Activated CD8-positive, alpha-beta memory T cell treated with anti-CD3 and anti-CD28 coated beads, Interleukin-2, amount 50 U/mL, for 1 hour (primary cell): ENCODE measurements around the gene GDF2.
A peak's percentile ranks its signal among the peaks of the same experiment; 100 is the strongest.

Experiments
- DNase-seq: peaks from one replicate; pipeline ENCODE4 v3.0.0-alpha.2; 2020; ENCODE audit errors: extremely low read depth

Gene GDF2

DNA sequence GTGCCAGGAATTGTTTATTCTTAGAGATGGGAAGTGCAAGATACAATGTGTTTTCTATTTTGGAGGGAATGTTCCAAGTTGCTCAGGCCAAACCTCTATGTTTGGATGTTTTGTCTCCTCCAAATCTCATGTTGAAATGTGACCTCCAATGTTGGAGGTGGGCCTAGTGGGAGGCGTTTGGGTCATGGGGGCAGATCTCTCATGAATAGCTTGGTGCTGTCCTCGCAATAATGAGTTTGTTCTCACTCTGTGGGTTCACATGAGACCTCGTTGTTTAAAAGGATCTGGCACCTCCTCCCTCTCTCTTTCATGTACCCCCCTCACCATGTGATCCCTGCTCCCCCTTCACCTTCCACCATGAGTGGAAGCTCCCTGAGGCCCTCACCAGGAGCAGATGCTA, 30.6 kb upstream of the GDF2 start:
- no peak for DNase-seq

DNA sequence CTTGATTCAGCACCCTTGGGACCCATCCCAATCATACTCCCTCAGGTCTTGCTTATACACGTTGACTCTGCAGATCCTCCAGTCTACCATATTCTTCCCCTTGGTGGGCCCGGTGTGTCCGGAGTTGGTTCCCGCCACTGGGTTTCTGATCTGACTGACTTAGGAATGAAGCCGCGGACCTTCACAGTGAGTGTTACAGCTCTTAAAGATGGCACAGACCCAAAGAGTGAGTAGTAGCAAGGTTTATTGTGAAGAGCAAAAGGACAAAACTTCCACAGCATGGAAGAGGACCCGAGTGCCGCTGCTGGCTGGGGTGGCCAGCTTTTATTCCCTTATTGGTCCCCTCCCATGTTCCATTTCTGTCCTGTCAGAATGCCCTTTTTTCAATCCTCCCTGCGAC, 28.2 kb upstream of the GDF2 start:
- DNase-seq, result no peak

DNA sequence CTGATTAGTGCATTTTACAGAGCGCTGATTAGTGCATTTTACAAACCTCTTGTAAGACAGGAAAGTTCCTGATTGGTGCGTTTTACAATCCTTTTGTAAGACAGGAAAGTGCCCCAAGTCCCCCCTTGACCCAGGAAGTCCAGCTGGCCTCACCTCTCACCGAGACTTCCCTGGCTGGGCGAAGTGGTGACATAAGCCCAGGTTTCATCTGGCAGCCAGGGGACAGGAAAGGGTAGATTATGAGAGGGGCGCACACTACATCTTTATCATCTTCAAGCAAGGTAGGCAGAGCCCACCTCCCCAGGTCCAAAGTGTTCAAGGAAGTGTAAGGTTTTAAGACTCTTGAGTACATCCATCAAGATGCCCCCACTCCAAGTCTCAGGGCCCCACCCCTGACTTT, 27.8 kb upstream of the GDF2 start:
- DNase-seq, result no peak

DNA sequence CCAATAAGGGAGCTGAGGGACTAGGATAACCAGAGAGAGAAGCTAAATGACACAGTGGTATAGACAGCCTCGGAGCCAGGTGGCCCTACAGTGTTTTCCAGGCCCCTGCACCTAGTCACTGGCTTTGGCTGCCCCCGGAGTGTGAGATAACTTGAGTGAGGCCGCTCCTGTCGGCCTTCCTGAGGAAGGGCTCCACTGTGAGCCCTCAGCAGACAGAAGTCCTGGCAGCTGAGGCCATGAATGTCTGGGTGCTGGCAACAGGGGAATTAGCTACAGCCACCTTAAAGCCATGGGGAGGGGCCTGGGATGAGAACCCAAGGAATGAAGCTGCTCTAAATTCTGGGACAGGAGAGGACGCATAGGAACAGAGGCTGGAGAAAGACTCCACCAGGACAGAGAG, 26.8 kb upstream of the GDF2 start:
- no peak for DNase-seq

DNA sequence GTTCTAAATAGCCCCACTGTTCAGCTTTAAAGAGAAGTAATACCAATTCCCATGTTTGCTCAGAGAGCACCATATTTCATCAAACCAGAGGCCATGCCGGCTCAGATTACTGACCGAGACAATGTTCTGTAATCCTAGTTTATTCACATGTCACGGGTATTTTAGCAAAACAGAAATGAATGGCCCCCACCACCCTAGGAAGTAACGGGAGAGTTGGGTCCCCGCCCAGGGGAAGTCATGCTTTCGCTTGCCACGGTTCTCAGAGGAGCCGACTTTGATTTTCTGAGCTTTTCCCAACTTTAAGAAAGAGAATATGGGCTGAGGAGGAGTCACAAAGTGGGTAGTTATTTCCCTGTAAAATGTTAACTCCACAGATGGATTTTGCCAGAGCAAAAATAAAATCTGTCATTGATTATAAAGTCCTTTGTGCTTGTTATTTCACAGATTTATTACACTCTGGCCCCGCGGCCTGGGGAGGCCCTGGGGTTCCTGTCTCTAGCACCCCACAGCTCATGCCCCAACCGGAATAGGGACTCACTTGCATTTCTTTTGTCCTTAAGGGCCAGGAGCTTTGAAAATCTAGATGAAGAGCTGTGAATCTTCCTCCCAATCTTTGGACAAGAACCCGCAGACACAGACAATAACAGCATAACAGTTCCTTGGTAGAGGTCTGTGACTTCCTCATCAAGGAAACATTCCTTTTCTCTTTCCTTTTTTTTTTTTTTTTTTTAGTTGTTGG, 25.9 kb upstream of the GDF2 start:
- no peak for DNase-seq

DNA sequence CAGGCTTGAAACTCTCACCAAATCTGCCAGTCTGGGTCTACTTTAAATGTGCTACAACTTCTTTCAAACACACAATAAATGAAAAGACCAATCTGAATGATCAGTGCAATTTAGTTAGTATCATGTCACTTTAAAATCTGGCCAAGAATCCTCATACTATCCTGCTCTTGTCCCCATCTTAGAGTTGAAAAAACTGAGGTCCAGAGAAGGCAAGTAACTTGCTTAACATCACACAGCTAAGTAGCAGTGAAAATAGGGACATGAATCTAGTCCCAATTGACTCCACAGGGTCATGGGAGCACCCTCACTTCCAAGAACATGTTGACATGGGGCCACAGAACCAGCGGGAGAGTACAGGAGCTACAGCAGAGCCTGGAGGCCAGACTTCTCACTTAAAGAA, 25.3 kb upstream of the GDF2 start:
- DNase-seq, result no peak

DNA sequence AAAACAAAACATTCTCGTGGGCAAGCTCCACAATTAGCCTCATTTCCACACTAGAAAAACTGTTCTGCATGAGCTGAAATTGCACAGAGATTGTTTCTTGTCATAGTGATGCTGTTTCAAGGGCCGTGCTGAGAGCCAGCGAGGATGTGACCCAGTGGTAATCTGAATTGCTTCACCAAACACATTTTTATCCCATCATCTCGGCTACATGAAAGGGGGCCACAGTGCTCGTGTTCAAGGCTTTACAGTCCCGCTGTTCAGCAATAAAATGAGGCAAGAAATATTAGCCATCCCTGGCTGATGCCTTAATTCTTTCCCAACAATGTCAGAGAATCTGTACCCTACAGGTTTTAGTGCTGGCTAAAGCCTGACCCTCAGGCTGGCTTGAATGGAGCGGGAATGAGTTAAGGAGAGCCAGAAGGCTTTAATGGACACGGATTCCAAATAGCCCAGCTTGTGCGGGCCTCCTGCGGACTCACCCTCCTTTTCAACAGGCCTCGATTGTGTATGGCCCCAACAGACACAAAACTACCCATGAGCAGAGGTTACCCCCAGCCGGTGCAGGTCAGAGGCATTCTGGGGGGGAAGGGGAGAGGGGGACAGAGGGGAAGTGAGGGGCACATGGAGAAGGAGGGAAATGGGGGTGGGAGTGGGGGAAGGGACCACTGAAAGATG, 24.3 kb upstream of the GDF2 start:
- no peak for DNase-seq

DNA sequence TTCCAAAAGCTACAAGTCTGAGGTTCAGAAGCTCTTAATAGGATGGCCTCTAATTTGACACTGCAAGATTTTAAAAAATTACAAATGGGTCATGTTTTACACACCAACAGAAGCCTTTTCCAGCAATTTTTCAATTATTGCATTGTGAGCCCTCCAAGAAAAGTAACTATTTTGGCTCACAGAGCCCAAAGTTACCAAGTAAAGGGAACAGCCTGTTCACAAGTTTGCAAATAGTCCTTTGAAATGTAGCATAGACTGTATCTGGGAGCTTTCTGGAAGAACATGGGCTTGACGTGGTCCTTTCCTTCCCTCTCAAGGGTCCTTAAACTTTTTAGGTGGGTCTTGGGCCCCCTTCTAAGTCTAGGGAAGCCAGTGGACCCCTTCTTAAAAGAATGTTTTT, 23.5 kb upstream of the GDF2 start:
- DNase-seq, result no peak

DNA sequence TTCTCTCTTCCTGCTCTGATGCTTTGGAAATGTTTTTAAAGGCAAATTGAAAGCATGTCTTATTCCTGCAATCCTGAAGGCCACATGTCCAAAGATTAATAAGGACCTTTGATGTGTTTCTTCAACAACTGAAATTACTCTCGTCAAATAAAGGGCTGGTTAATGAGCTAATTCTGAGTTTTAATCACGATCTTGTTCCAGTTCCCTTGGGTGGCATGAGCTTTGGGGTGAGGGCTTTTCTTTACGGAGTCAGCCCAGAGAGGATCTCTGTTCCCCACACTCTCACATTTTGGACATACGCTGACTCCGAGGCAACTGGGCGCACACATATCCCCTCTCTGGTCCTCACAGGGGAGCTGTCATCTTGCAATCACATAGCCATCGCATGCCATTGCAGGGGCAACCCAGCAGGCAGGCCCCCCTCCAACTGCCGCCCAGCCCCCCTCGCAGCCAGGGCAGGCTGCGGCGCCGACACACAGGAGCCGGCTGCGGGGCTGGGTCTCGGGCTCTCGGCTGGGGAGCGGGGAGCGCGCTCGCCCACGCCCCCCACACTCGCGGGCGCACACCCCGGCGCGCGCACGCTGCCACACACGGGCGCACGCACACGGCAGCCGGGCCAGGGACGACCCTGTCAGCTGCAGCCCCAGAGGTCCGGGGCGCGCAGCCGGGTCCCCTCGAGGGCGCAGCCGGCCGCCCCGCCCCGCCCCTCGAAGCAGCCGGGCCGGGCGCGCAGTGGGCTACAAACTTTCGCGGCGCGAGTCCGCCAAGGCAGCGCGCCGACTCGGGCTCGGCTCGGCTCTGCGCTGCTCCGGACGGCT, 22.4 kb upstream of the GDF2 start, which contains the start of gene GDF10:
GDF10 (plus strand) TSS at position 587 of the 818 bp plus-strand sequence. CDS start 455 bp downstream, outside the sequence.
- DNase-seq, result no peak

DNA sequence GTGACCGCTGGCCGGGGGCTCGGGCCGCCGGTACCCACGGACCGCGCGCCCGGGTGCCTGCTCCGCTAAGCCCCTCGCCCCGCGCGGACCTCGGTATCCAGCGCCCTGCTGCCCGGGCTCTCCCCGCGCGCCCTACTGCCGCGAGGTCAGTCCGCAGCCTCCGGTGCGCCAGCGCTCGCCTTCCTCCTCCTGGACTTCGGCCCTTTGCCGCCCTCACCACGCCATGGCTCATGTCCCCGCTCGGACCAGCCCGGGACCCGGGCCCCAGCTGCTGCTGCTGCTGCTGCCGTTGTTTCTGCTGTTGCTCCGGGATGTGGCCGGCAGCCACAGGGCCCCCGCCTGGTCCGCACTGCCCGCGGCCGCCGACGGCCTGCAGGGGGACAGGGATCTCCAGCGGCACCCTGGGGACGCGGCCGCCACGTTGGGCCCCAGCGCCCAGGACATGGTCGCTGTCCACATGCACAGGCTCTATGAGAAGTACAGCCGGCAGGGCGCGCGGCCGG, 21.8 kb upstream of the GDF2 start:
- DNase-seq, result no peak

DNA sequence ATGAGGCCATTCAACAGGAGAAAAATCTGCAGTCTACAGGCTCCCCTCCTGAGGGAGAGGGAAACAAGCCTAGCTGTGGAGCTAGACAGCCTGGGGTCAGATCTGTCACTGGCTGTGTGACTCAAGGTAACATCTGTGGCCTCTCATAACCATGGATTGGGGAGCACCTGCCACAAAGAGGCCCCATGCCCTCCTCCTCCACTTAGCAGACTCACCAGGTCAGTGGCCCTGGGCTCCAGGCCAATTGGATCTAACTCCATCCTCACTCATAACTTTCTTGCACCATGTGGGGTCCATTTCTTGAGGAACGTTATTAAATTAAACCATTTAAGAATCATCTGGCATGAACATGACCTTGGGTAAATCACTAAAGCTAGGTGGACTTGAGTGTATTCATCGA, 20.4 kb upstream of the GDF2 start:
- DNase-seq, result no peak

DNA sequence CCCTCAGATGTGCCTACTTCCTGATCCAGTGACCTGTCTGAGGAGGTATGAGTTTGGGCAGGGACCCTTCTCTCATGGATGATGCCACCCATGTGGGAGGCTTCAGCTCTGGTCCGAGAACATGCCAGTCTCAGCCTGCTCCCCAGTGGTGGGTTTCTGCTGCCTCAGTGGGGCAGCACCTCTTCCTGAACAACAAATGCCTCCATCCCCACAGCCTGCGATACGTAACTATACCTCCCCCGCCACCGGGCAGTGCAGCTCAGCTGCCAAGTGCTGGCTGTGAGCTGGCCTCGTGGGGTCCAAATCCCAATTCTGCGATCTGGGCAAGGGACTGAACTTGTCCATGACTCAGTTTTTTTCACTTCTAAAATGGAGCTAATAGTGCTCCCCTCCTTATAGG, 19.1 kb upstream of the GDF2 start:
- DNase-seq, result no peak

DNA sequence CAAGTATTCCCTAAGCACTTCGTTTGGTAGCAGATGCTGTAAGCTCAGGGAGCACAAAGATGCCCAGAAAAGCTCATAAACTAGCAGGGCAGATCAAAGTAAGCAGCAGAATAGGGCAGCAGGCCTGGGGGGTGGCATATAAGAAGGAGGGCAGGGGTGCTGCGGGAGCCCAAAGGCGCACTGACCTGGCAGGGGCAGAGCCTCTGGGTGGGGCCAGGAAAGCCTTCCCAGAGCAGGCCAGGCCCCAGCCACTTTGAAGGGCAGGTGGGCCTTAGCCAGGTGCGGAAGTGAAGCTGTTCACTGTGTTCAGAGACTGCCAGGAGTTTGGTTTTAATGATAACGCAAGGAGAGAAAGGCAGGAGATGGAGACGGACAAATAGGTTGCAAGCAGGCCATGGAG, 18.4 kb upstream of the GDF2 start:
- no peak for DNase-seq

DNA sequence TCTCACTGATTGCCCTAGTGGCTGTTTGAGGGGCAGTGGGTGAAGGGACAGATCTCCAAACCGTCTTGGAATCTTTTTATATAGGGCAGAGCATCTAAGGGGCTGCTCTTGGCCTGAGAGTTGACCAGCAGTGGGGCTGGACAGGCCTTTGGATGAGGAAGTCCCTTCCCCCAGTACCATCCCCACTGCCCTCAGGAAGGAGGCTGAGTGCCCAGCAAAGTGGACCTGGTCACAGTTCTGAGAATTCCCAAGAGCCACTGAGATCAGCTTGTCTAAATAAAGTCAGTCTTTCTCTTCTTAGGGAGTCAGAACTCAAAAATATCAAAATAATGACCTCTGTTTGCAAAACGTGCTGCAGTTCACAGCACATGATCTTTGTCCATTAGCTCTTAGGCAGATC, 16.7 kb upstream of the GDF2 start:
- no peak for DNase-seq

DNA sequence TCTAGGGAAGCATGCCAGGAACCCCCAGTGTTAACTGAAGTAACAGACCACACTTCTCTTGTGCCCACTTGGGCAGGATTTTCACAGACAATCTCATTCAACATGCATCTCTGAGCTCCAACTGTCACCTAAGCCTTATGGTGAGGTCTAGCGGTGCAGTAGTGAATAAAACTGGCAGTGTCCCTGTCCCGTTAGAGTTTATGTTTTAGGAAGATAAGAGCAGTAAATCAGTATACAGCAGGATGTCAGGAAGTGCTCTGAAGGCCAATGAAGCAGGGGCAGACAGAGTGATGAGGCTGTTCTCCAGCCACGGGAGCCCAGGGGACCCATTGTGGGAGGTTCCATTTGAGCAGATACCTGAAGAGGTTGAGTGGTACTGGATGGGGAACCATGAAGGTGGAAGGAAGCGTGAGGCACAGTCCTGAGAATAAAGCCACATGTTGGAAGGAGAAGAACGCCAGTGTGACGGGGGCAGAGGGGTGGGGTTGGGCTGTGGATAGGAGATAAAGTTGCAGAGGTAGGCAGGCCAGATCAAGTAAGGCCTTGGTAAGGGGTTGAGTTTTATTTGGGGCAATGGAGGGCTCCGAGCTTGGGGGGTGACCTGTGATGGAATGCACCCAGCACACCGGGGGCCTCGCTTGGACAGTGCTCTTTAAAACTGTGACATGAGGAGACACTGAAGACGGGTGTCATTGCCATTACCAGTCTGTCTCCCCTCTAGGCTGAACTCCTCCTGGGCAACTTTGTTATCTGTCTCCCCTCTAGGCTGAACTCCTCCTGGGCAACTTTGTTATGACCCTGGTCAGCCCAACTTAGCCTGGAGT, 15.7 kb upstream of the GDF2 start:
- no peak for DNase-seq

DNA sequence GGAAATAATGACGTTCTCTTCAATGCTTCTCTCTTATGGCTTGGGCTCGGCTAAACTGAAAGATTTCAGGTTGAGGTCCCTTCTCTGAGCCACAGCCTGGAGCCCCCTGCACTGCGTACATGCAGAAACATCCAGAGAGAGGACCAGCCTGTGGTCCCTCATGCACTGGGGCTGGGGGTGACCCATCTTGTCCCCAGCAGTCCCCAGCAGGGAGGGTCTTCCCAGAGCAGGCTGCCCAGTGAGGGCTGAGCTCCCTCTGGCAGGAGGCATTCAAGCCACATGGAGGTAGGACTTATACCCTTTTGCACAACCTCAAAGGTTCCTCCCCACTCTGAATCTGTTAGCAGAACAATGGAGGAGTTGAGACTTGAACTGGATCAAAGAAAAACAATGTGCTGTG, 14.9 kb upstream of the GDF2 start:
- DNase-seq, result no peak

DNA sequence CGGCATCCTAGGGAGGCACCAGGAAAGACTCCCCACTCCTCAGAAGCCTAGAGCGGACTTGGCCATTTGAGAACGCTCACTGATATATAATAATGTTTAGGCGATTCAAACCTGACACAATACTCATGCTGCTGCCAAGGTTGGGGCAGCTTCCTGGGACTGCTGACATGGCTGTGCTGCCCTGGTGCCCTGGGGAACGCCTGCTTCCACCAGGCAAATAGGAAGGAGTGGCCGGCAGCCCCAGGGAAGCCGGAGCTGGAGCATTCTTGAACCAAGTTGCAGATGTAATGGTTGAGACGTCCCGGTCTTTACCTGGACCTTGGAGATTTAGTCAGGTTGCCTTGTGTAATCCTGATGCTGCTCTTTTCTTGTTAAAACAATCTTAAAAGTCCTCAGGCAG, 13.5 kb upstream of the GDF2 start:
- DNase-seq, result no peak

DNA sequence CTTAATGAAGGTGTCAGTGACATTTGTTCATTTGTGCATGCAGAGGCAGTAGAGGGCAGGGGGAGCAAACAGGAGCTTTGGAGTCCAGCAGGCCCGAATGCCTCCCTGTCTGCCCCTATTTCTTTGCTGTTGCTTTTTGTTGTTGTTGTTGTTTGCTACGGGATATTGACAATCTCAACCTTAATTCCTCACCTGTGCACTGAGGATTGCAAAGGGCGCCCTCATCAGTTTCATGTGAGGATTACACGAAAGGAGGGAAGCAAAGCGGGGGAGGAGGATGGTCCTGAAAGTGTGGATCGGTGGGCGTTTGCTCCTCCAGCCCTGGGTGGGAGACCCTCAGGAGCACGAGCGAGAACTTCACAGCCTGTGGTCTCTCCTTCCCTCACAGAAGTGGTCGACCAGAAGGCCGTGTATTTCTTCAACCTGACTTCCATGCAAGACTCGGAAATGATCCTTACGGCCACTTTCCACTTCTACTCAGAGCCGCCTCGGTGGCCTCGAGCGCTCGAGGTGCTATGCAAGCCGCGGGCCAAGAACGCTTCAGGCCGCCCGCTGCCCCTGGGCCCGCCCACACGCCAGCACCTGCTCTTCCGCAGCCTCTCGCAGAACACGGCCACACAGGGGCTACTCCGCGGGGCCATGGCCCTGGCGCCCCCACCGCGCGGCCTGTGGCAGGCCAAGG, 12.7 kb upstream of the GDF2 start:
- no peak for DNase-seq

DNA sequence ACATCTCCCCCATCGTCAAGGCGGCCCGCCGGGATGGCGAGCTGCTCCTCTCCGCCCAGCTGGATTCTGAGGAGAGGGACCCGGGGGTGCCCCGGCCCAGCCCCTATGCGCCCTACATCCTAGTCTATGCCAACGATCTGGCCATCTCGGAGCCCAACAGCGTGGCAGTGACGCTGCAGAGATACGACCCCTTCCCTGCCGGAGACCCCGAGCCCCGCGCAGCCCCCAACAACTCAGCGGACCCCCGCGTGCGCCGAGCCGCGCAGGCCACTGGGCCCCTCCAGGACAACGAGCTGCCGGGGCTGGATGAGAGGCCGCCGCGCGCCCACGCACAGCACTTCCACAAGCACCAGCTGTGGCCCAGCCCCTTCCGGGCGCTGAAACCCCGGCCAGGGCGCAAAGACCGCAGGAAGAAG, 12.2 kb upstream of the GDF2 start:
- no peak for DNase-seq

DNA sequence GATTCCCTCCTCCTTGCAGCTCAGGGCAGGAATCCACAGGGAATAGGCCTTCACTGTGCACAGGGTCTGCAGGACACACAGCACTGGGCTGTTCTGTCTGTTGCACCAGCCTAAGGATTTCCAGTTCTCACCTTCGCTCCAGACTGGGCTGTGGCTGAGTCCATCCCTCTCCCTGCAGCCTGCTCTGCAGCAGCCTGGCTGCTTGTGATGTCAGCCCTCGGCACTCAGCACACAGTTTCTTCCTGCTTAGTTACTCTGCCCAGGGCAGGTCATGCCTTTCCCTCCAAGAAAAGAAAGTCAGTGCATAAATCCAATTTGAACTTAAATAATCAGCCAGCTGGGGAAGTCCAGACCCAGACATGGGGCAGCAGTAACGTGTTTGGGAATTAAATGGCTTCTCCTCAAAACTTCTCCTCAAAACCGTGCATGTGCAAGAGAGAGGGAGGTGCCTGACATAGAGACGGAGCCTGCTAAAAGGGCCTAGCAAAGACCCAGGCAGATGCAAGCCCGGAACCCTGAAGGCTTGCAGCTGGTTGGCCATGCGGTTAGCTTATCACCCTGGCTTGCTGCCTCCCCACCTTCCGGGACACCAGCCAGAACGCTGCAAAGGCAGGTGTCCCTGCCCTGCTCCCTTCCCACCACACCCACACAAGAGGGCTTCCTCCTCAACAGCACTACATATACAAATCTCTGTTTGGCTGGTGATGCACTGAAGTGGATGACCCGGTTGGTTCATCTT, 10.9 kb upstream of the GDF2 start:
- peak; percentile 25 for DNase-seq
